CD4-positive, alpha-beta T cell treated with Interferon gamma for 1 hour (primary cell): ENCODE results near the gene ELMO1.
A peak's percentile ranks its signal among the peaks of the same experiment; 100 is the strongest.

Source experiments
- DNase-seq: peaks from one replicate; pipeline ENCODE4 v3.0.0-alpha.2; 2020

The ELMO1 gene

GRCh38 chr7:37341033-37341630 lies 107.5 kb downstream of the ELMO1 start:
- DNase-seq: no peak

- no peak for DNase-seq
Observed at GRCh38 chr7:37338966-37339365, 109.7 kb downstream of the ELMO1 start.

GRCh38 chr7:37337522-37337921 lies 111.1 kb downstream of the ELMO1 start:
- DNase-seq: no peak

GRCh38 chr7:37336259-37336658 lies 112.4 kb downstream of the ELMO1 start:
- peak; percentile 59 for DNase-seq

- no peak for DNase-seq
Observed at GRCh38 chr7:37333075-37333474, 115.6 kb downstream of the ELMO1 start.

- no peak for DNase-seq
Observed at GRCh38 chr7:37332243-37333016, 116.2 kb downstream of the ELMO1 start.

- no peak for DNase-seq
Observed at GRCh38 chr7:37330775-37331174, 117.9 kb downstream of the ELMO1 start.

- DNase-seq: no peak
Observed at GRCh38 chr7:37329940-37330339, 118.7 kb downstream of the ELMO1 start.

- DNase-seq: no peak
Observed at GRCh38 chr7:37327288-37327687, 121.4 kb downstream of the ELMO1 start.

GRCh38 chr7:37323966-37324365 lies 124.7 kb downstream of the ELMO1 start:
- DNase-seq: no peak

- no peak for DNase-seq
Observed at GRCh38 chr7:37322831-37323230, 125.8 kb downstream of the ELMO1 start.

GRCh38 chr7:37320848-37321468 lies 127.7 kb downstream of the ELMO1 start:
- DNase-seq: no peak

GRCh38 chr7:37320140-37320847 lies 128.4 kb downstream of the ELMO1 start:
- DNase-seq: no peak

GRCh38 chr7:37318541-37318940 lies 130.1 kb downstream of the ELMO1 start:
- DNase-seq: no peak

- DNase-seq: no peak
Observed at GRCh38 chr7:37315772-37316715, 132.6 kb downstream of the ELMO1 start.

GRCh38 chr7:37312608-37313007 lies 136.1 kb downstream of the ELMO1 start:
- DNase-seq: no peak

GRCh38 chr7:37311355-37311754 lies 137.3 kb downstream of the ELMO1 start:
- DNase-seq: peak; percentile 29

GRCh38 chr7:37310327-37311080 lies 138.2 kb downstream of the ELMO1 start:
- peak; percentile 10 for DNase-seq

- no peak for DNase-seq
Observed at GRCh38 chr7:37309493-37309892, 139.2 kb downstream of the ELMO1 start.

- no peak for DNase-seq
Observed at GRCh38 chr7:37304921-37305320, 143.7 kb downstream of the ELMO1 start.

GRCh38 chr7:37297546-37297945 lies 151.1 kb downstream of the ELMO1 start:
- DNase-seq: no peak

- DNase-seq: no peak
Observed at GRCh38 chr7:37295401-37295800, 153.3 kb downstream of the ELMO1 start.
